NB4 (cell line): ENCODE results near the gene TADA2A.

ENCODE experiments used
- DNase-seq: peaks from one replicate; pipeline ENCODE4 v3.0.0; 2010; ENCODE audit warnings: low read depth
- H3K4me3 ChIP-seq: one replicate; pipeline ENCODE4 v1.5.1; 2011; ENCODE audit warnings: mild to moderate bottlenecking, low read depth, low read length, moderate library complexity
- MYC ChIP-seq: IDR thresholded peaks from 2 replicates; pipeline ENCODE4 v1.6.1; 2011; ENCODE audit warnings: low read depth, low read length
- POLR2A ChIP-seq: IDR thresholded peaks from 2 replicates; pipeline ENCODE4 v1.6.1; 2011; ENCODE audit warnings: mild to moderate bottlenecking; ENCODE audit not compliant: insufficient read length; ENCODE audit errors: extremely low read depth
- TF ChIP-seq, protein P1 (sequence below): IDR thresholded peaks from 2 replicates; pipeline ENCODE4 v1.6.1; 2011; ENCODE audit warnings: low read depth, low read length
- TF ChIP-seq, protein P2 (sequence below): IDR thresholded peaks from one replicate; pipeline ENCODE4 v1.5.1; 2012; ENCODE audit warnings: low read depth, low read length

Gene TADA2A

DNA sequence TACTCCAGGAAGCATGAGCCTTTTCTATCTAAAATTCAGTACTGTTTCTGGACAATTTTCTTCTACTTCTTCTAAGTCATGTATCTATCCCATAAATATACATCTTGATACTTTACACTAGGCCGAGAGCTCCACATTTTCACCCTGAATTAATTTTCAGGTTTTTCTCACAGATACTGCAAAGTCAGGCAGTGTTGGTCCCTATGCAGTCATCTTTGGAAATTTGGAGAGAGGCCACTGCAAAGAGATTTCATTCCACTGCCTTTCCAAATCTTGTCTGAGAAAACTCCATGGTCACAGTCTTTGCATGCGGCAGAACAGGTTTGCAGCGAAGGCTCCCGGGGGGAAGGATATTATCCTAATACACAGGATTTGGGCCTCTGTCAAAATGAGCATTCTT lies 111.2 kb downstream of the TADA2A start:
- no peak for DNase-seq
- no peak overlapping the region for H3K4me3 ChIP-seq
- TF ChIP-seq, protein P1, sequence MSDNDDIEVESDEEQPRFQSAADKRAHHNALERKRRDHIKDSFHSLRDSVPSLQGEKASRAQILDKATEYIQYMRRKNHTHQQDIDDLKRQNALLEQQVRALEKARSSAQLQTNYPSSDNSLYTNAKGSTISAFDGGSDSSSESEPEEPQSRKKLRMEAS, result no peak
- TF ChIP-seq, protein P2, sequence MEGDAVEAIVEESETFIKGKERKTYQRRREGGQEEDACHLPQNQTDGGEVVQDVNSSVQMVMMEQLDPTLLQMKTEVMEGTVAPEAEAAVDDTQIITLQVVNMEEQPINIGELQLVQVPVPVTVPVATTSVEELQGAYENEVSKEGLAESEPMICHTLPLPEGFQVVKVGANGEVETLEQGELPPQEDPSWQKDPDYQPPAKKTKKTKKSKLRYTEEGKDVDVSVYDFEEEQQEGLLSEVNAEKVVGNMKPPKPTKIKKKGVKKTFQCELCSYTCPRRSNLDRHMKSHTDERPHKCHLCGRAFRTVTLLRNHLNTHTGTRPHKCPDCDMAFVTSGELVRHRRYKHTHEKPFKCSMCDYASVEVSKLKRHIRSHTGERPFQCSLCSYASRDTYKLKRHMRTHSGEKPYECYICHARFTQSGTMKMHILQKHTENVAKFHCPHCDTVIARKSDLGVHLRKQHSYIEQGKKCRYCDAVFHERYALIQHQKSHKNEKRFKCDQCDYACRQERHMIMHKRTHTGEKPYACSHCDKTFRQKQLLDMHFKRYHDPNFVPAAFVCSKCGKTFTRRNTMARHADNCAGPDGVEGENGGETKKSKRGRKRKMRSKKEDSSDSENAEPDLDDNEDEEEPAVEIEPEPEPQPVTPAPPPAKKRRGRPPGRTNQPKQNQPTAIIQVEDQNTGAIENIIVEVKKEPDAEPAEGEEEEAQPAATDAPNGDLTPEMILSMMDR, result no peak
- no peak for TF ChIP-seq POLR2A
- TF ChIP-seq MYC, result no peak

DNA sequence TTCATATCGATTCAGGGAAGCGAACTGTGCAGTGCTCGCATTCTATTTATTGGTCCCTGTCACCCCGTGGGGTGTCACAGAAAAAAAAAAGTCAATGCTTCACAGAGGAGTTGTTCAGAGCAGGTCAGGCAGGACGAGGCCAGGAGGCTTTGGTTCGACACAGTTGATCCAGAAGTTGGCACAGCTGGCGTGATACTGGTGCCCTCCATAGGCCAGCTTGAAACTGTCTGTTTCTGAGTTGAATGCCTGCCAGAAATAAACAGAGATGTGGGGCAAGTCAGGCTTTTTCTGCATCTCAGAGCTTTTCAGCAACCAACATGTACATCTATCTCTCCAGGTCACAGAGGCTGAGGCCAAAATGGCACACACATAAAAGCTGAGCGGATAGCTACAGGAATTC lies 112.1 kb downstream of the TADA2A start:
- TF ChIP-seq POLR2A, result no peak
- TF ChIP-seq, protein P1, result no peak
- DNase-seq, result no peak
- H3K4me3 ChIP-seq, result no peak overlapping the region

DNA sequence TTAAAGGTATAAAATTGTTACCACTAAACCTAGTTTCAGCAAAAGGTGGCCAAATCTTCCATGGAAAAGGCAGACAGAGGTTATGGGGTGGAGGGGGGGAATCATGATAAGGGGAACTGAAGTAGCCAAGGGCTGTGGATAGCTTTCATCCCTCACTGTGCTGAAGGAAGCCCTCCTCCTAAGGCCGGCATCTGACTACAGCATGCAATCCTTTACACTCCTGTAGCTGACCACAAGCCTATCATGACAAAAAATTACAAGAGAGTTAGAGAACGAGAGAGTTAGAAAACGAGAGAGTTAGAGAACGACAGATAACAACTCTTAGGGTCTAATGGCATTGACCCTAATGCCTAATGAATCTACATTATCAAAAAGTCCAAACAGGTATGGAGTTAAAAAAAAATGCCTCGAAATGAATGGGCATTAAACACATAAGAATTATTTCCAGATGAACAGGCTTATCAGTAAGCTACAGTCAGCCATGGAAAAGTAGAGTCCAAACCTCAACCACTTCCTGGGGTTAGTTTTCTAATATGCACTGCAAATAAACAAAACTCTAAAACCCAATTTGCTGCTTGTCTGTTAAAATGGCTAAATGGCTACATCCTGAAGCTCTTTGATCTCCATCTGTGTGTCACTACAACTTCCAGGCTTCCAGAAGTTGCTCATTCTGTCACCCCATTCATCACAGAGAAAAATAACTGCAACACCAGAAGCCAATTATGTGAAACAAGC lies 112.7 kb downstream of the TADA2A start:
- TF ChIP-seq, protein P2, result no peak
- H3K4me3 ChIP-seq, result no peak overlapping the region
- DNase-seq, result no peak

DNA sequence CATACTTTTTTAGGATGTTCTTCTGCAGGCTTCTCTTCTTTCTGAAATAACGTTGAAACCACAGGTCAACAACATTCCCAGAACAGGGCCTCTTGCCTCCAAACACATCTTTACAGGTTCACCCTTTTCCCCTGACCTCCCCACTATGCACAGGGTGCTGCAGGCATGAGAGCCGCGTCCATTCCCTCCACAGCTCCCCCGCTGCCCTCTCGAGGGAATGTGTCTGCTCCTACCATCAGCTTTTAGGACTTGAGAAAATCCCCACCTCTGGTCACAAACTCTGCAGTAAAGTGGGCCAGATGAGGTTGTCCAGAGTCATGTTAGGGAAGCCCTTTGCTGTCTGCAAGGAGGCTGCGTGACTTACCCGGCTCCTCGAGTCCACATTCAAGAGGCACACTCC lies 113.5 kb downstream of the TADA2A start:
- TF ChIP-seq POLR2A (no peak), MYC (no peak)
- TF ChIP-seq, protein P2, result no peak
- TF ChIP-seq, protein P1, result no peak
- no peak for DNase-seq
- H3K4me3 ChIP-seq, result no peak overlapping the region

DNA sequence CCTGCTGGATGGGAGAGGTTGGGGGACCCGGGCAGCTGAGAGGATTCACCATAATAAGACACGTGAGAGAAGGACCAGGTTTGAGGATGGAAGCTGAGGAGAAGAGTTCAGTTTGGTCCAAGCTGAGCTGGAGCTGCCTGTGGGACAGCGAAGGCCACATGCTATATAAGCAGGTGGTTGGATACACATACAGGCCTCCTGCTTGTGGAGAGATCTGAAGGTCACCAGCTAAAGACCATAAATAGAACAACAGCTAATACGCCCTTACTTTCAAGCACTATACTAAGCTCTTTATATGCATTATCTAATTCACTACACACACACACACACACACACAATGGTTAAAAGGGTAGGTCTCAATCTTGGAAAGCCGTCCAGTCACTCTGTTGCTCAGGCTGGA lies 115.1 kb downstream of the TADA2A start:
- TF ChIP-seq MYC (no peak), POLR2A (no peak)
- TF ChIP-seq, protein P1, result no peak
- TF ChIP-seq, protein P2, result no peak
- no peak for DNase-seq

DNA sequence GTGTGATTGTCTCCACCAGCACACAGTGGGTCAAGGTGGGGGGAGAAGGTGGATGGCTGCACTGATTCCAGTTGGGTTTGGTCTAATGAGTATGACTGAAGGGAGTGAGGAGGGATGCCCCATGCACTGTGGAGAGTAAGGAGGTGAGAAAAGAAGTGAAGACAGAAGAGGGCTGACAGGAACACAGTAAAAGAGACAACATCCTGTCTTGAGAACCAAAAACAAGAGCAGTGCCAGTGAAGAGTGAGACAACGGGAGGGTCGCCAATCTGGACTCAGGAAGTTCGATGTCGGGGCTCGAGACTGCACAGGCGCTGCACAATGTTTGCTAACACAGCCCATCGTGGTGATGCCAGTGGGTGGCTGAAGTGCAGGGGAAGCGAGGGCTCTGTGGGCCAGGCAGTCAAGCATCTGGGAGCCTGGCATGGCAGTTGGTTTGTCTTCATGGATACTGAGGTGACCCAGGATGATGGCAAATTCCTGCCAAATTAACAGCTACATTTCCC lies 117.1 kb downstream of the TADA2A start:
- TF ChIP-seq POLR2A (no peak), MYC (no peak)
- TF ChIP-seq, protein P1, result no peak
- TF ChIP-seq, protein P2, result no peak
- no peak for DNase-seq
- H3K4me3 ChIP-seq, result no peak overlapping the region

More for the DNA sequence above, 115.1 kb downstream of the TADA2A start:
- H3K4me3 ChIP-seq, result no peak overlapping the region
